ENCODE results near the gene REEP2. TPM values are rescaled to one million over a fixed set of nuclear protein-coding genes. Genes with fewer than 3 reads are reported as not detected.

REEP2 gene
- total RNA-seq, 3 donors from 2014 or later (not counting 1 experiment from before 2014, with no cell fraction given), result 0.28 to 0.79 (median 0.66) TPM

DNA sequence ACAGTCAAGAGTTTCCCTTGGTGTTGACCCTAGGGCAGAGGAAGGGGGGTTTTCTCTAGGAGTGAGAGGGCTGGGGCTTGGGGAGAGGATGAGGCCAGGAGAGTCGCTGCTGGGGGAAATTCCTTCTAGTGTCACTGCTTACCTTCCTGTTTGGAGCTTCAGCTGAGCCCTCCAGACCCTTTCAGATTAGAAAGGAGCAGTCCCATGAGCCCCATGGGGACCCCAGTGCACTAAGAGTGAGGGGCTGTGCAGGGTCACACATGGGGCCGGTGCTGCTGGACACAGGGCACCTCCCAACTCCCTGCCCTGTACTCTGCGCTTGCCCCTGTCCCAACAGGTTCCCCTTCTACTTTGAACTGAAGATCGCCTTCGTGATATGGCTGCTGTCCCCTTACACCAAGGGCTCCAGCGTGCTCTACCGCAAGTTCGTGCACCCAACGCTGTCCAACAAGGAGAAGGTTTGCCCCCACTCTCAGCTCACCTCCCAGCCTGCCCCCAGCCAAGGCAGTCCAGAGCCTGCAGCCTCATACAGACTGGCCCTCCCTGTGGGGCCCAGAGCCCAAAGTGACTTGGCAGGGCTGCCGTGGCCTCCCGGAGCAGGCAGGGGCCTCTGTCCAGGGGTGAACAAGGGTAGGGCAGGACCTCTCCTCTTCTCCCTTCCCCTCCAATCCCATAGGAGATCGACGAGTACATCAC lies 5.4 kb downstream of the REEP2 start:
- H3K4me3 Mint-ChIP-seq, result no peak overlapping the region
- no peaks in the 10 kb centered on the region for H3K9me3 Mint-ChIP-seq
- peaks cover 6% of the 10 kb centered on the region for H3K4me1 ChIP-seq (ENCODE audit: control insufficient read depth, insufficient read depth, low read length)
- WGBS (ENCODE audit: insufficient coverage), result 93% methylated on average over 13 of the region's 13 CpGs
- H3K27me3 Mint-ChIP-seq (ENCODE audit: low read depth in 2 of 2), result peaks cover 0 to 9% of the 10 kb centered on the region in 2 donors
- peaks cover 0 to 14% of the 10 kb centered on the region in 2 donors for H3K4me1 Mint-ChIP-seq
- TF ChIP-seq, protein P1, sequence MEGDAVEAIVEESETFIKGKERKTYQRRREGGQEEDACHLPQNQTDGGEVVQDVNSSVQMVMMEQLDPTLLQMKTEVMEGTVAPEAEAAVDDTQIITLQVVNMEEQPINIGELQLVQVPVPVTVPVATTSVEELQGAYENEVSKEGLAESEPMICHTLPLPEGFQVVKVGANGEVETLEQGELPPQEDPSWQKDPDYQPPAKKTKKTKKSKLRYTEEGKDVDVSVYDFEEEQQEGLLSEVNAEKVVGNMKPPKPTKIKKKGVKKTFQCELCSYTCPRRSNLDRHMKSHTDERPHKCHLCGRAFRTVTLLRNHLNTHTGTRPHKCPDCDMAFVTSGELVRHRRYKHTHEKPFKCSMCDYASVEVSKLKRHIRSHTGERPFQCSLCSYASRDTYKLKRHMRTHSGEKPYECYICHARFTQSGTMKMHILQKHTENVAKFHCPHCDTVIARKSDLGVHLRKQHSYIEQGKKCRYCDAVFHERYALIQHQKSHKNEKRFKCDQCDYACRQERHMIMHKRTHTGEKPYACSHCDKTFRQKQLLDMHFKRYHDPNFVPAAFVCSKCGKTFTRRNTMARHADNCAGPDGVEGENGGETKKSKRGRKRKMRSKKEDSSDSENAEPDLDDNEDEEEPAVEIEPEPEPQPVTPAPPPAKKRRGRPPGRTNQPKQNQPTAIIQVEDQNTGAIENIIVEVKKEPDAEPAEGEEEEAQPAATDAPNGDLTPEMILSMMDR (IDR thresholded peaks at IDR 0.05), result no peak
- no peak for ATAC-seq
- no peak for DNase-seq
- no peak overlapping the region for H3K27ac Mint-ChIP-seq
- H3K9me3 ChIP-seq (ENCODE audit: control insufficient read depth, insufficient read depth, low read length), result no peaks in the 10 kb centered on the region
- intact Hi-C loops (cut with micrococcal nuclease), result no loop called here
- H3K27ac ChIP-seq (ENCODE audit: low read length), result no peak overlapping the region
- H3K36me3 ChIP-seq (ENCODE audit: control insufficient read depth, insufficient read depth, low read length), result no peaks in the 10 kb centered on the region
- H3K27me3 ChIP-seq (ENCODE audit: control insufficient read depth, insufficient read depth, low read length), result no peaks in the 10 kb centered on the region
- H3K4me3 ChIP-seq (ENCODE audit: low read length), result no peak overlapping the region
- H3K36me3 Mint-ChIP-seq, result no peaks in the 10 kb centered on the region

DNA sequence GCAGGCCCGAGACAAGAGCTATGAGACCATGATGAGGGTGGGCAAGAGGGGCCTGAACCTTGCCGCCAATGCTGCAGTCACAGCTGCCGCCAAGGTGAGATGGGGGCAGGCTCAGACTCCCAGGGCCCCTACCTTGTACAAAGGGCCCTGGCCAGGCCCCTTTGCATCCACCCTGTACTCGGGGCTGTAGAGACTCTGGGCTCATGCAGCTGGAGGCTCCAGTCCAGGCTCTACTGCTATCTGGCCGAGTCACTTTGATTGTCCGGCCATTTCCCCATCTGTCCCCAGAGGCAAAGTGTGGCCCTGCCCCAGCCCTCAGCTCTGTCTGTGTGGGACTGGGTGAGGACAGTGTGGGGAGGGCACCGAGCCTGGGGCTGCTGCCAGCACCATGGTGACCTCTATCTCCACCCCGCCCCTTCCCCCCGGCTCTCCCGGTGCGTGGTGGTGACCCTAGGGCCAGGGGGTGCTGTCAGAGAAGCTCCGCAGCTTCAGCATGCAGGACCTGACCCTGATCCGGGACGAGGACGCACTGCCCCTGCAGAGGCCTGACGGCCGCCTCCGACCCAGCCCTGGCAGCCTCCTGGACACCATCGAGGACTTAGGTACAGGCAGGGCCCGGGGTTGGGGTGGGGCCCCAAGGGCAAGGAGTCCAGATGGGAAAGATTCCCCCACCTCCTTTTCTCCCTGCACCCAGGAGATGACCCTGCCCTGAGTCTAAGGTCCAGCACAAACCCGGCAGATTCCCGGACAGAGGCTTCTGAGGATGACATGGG lies 6.1 kb downstream of the REEP2 start:
- no peaks in the 10 kb centered on the region for H3K36me3 Mint-ChIP-seq
- H3K27ac ChIP-seq (ENCODE audit: low read length), result no peak overlapping the region
- WGBS (ENCODE audit: insufficient coverage), result 93% methylated on average over 22 of the region's 22 CpGs

DNA sequence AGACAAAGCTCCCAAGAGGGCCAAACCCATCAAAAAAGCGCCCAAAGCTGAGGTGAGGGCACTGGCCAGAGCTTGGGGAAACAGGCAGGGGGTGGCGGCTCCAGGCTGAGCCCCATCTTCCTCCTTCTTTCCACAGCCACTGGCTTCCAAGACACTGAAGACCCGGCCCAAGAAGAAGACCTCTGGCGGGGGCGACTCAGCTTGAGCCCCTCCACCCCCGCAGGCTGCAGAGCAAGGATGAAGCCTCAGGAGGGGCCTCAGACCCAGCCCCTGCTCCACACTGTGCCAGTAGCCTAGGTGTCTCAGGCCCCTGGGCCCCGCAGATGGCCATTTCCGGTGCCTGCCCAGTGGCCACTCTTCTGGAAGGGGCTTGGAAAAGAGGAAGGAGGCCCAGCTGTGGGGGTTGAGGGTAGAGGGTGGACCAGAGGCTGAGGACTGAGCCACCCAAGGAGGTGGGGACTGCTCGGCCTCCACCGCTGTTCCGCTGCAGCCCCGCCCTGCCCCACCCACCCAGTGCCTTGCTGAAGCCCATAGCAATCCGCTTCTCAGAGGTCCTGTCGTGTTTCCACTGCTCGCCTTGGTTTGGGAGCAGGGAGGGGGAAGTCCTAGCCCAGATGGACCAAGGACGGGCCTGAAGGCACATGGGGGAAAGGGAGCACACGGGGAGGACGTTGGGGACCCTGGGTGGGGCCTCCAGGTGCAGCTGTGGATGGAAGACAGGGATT lies 6.9 kb downstream of the REEP2 start:
- Histone ChIP-seq H3K27ac (ENCODE audit: low read length) (no peak overlapping the region), H3K4me3 (ENCODE audit: low read length) (no peak overlapping the region), H3K36me3 (ENCODE audit: control insufficient read depth, insufficient read depth, low read length) (no peaks in the 10 kb centered on the region), H3K9me3 (ENCODE audit: control insufficient read depth, insufficient read depth, low read length) (no peaks in the 10 kb centered on the region), H3K27me3 (ENCODE audit: control insufficient read depth, insufficient read depth, low read length) (no peaks in the 10 kb centered on the region), H3K4me1 (ENCODE audit: control insufficient read depth, insufficient read depth, low read length) (peaks cover 9% of the 10 kb centered on the region)
- Mint-ChIP-seq H3K4me1 (peaks cover 5 to 7% of the 10 kb centered on the region in 2 donors), H3K4me3 (no peak overlapping the region), H3K27me3 (ENCODE audit: low read depth in 2 of 2) (peaks cover 0 to 4% of the 10 kb centered on the region in 2 donors), H3K36me3 (no peaks in the 10 kb centered on the region), H3K27ac (no peak overlapping the region), H3K9me3 (no peaks in the 10 kb centered on the region)
- TF ChIP-seq, protein P1 (IDR thresholded peaks at IDR 0.05), result no peak
- ATAC-seq, result no peak
- intact Hi-C loops (cut with micrococcal nuclease), result no loop called here
- WGBS (ENCODE audit: insufficient coverage), result 91% methylated on average over 18 of the region's 18 CpGs
- no peak for DNase-seq

More for the DNA sequence above, 6.1 kb downstream of the REEP2 start:
- Histone ChIP-seq H3K9me3 (ENCODE audit: control insufficient read depth, insufficient read depth, low read length) (no peaks in the 10 kb centered on the region), H3K4me3 (ENCODE audit: low read length) (no peak overlapping the region), H3K4me1 (ENCODE audit: control insufficient read depth, insufficient read depth, low read length) (peaks cover 4% of the 10 kb centered on the region), H3K27me3 (ENCODE audit: control insufficient read depth, insufficient read depth, low read length) (no peaks in the 10 kb centered on the region), H3K36me3 (ENCODE audit: control insufficient read depth, insufficient read depth, low read length) (no peaks in the 10 kb centered on the region)
- ATAC-seq (no peak), DNase-seq (no peak)
- TF ChIP-seq, protein P1 (IDR thresholded peaks at IDR 0.05), result no peak
- Mint-ChIP-seq H3K27ac (no peak overlapping the region), H3K4me1 (peaks cover 1 to 11% of the 10 kb centered on the region in 2 donors), H3K4me3 (no peak overlapping the region), H3K9me3 (no peaks in the 10 kb centered on the region), H3K27me3 (ENCODE audit: low read depth in 2 of 2) (peaks cover 0 to 9% of the 10 kb centered on the region in 2 donors)
- intact Hi-C loops (cut with micrococcal nuclease), result no loop called here

Data from natural killer cell (primary cell).